Loucy (cell line): ENCODE data around the gene TMEM38B.

ENCODE experiments used
- EZH2phosphoT487 ChIP-seq: fragments of 200-600 bp; IDR thresholded peaks from 2 replicates; pipeline ENCODE4 v1.6.1; 2018; ENCODE audit warnings: antibody characterized with exemption, mild to moderate bottlenecking, moderate library complexity, borderline replicate concordance
- TF ChIP-seq, protein P1 (sequence below): fragments of 200-600 bp; sonication (generic); conservative IDR thresholded peaks from 2 replicates; pipeline ENCODE4 v1.5.1; 2014; ENCODE audit warnings: mild to moderate bottlenecking, antibody characterized with exemption, low read length

DNA sequence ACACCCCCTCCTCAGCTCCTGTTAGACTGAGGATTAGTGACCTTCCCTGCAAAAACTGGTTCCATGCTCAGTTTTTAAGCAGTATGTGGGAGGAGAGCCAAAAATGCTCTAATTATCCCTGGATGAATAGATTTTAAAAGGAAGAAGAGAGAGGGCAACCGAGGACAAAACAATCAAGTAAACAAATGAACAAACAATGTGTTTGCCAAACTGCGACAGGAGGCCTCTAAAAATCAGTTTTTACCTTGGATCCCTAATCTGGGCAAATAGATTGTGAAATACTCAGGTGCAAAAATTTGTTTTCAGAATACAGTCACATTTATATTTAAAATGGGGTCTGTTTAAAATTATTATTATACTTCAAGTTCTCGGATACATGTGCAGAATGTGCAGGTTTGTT lies 23.6 kb upstream of the TMEM38B start:
- TF ChIP-seq, protein P1, sequence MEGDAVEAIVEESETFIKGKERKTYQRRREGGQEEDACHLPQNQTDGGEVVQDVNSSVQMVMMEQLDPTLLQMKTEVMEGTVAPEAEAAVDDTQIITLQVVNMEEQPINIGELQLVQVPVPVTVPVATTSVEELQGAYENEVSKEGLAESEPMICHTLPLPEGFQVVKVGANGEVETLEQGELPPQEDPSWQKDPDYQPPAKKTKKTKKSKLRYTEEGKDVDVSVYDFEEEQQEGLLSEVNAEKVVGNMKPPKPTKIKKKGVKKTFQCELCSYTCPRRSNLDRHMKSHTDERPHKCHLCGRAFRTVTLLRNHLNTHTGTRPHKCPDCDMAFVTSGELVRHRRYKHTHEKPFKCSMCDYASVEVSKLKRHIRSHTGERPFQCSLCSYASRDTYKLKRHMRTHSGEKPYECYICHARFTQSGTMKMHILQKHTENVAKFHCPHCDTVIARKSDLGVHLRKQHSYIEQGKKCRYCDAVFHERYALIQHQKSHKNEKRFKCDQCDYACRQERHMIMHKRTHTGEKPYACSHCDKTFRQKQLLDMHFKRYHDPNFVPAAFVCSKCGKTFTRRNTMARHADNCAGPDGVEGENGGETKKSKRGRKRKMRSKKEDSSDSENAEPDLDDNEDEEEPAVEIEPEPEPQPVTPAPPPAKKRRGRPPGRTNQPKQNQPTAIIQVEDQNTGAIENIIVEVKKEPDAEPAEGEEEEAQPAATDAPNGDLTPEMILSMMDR, result no peak
- TF ChIP-seq EZH2phosphoT487, result no peak
